Measurements from ENCODE around the gene GJB3.

Gene GJB3

GRCh38 chr1:34739613-34740012, 41.4 kb upstream of the GJB3 start:
- no peaks in the 10 kb centered on the region for H3K79me1 ChIP-seq (replicated peaks; ENCODE audit: low read length, poor library complexity, severe bottlenecking)
- no peak overlapping the region for H2BK5ac ChIP-seq (ENCODE audit: low read depth, low read length, poor library complexity, severe bottlenecking)
- H3K4me2 ChIP-seq (ENCODE audit: low read length, poor library complexity, severe bottlenecking): no peak overlapping the region
- H2BK120ac ChIP-seq (ENCODE audit: low read depth, low read length): no peak overlapping the region
- no peaks in the 10 kb centered on the region for H3K36me3 ChIP-seq (ENCODE audit: control insufficient read depth in 1 of 2, insufficient read depth in 2 of 2, low read depth in 1 of 2, low read length in 2 of 2)
- 64% methylated on average over 3 of the region's 3 CpGs for WGBS
- no peak overlapping the region for H3K9ac ChIP-seq (ENCODE audit: low read length)
- no peak for DNase-seq
- H3K18ac ChIP-seq (ENCODE audit: low read depth in 1 of 2, low read length in 2 of 2): no peak overlapping the region
- H2BK12ac ChIP-seq (ENCODE audit: low read length in 2 of 2): no peak overlapping the region
- no peaks in the 10 kb centered on the region for H3K4me1 ChIP-seq (ENCODE audit: control insufficient read depth, insufficient read depth, low read depth, low read length)
- no peak overlapping the region for H4K91ac ChIP-seq (ENCODE audit: low read length)
- no peak overlapping the region for H3K27ac ChIP-seq (ENCODE audit: low read length, poor library complexity, severe bottlenecking)
- no peak overlapping the region for H2AK5ac ChIP-seq (ENCODE audit: low read length, severe bottlenecking)
- no peaks in the 10 kb centered on the region for H3K9me3 ChIP-seq (ENCODE audit: control insufficient read depth, low read length)
- H3K4ac ChIP-seq (ENCODE audit: low read depth in 1 of 2, low read length in 2 of 2): no peak overlapping the region
- no peak overlapping the region for H2AFZ ChIP-seq (ENCODE audit: low read depth, low read length)
- peaks cover 14 to 76% of the 10 kb centered on the region in 2 experiments for H3K27me3 ChIP-seq (ENCODE audit: control insufficient read depth in 1 of 2, insufficient read depth in 1 of 2, low read length in 2 of 2)
- H3K4me3 ChIP-seq (ENCODE audit: insufficient read depth in 1 of 2, low read depth in 1 of 2, low read length in 2 of 2): no peak overlapping the region
- H2BK15ac ChIP-seq (ENCODE audit: low read depth, poor library complexity, severe bottlenecking): no peak overlapping the region
- H4K8ac ChIP-seq (ENCODE audit: low read length): no peak overlapping the region
- H3K23ac ChIP-seq (ENCODE audit: low read length in 2 of 2): no peak overlapping the region
- no peak overlapping the region for H3K14ac ChIP-seq (ENCODE audit: low read length in 2 of 2)

GRCh38 chr1:34740161-34740868, 40.7 kb upstream of the GJB3 start:
- H3K79me1 ChIP-seq (replicated peaks; ENCODE audit: low read length, poor library complexity, severe bottlenecking): no peaks in the 10 kb centered on the region
- H3K36me3 ChIP-seq (ENCODE audit: control insufficient read depth in 1 of 2, insufficient read depth in 2 of 2, low read depth in 1 of 2, low read length in 2 of 2): no peaks in the 10 kb centered on the region
- no peak overlapping the region for H3K18ac ChIP-seq (ENCODE audit: low read depth in 1 of 2, low read length in 2 of 2)
- no peak overlapping the region for H3K9ac ChIP-seq (ENCODE audit: low read length)
- 62% methylated on average over 18 of the region's 18 CpGs for WGBS
- no peak overlapping the region for H2AK5ac ChIP-seq (ENCODE audit: low read length, severe bottlenecking)
- H3K14ac ChIP-seq (ENCODE audit: low read length in 2 of 2): no peak overlapping the region
- H4K8ac ChIP-seq (ENCODE audit: low read length): no peak overlapping the region
- H3K4me1 ChIP-seq (ENCODE audit: control insufficient read depth, insufficient read depth, low read depth, low read length): no peaks in the 10 kb centered on the region
- peaks cover 15 to 78% of the 10 kb centered on the region in 2 experiments for H3K27me3 ChIP-seq (ENCODE audit: control insufficient read depth in 1 of 2, insufficient read depth in 1 of 2, low read length in 2 of 2)
- no peak overlapping the region for H2BK12ac ChIP-seq (ENCODE audit: low read length in 2 of 2)
- no peak overlapping the region for H3K4ac ChIP-seq (ENCODE audit: low read depth in 1 of 2, low read length in 2 of 2)
- no peak overlapping the region for H2BK5ac ChIP-seq (ENCODE audit: low read depth, low read length, poor library complexity, severe bottlenecking)
- H3K27ac ChIP-seq (ENCODE audit: low read length, poor library complexity, severe bottlenecking): no peak overlapping the region
- H3K4me2 ChIP-seq (ENCODE audit: low read length, poor library complexity, severe bottlenecking): no peak overlapping the region
- no peak overlapping the region for H2BK120ac ChIP-seq (ENCODE audit: low read depth, low read length)
- no peaks in the 10 kb centered on the region for H3K9me3 ChIP-seq (ENCODE audit: control insufficient read depth, low read length)
- no peak overlapping the region for H3K4me3 ChIP-seq (ENCODE audit: insufficient read depth in 1 of 2, low read depth in 1 of 2, low read length in 2 of 2)
- no peak overlapping the region for H3K23ac ChIP-seq (ENCODE audit: low read length in 2 of 2)
- H4K91ac ChIP-seq (ENCODE audit: low read length): no peak overlapping the region
- H2AFZ ChIP-seq (ENCODE audit: low read depth, low read length): no peak overlapping the region
- no peak overlapping the region for H2BK15ac ChIP-seq (ENCODE audit: low read depth, poor library complexity, severe bottlenecking)
- DNase-seq: no peak

- Histone ChIP-seq H3K18ac (ENCODE audit: low read depth in 1 of 2, low read length in 2 of 2) (no peak overlapping the region), H2BK5ac (ENCODE audit: low read depth, low read length, poor library complexity, severe bottlenecking) (no peak overlapping the region), H4K91ac (ENCODE audit: low read length) (no peak overlapping the region), H3K79me1 (replicated peaks; ENCODE audit: low read length, poor library complexity, severe bottlenecking) (no peaks in the 10 kb centered on the region), H2BK120ac (ENCODE audit: low read depth, low read length) (no peak overlapping the region), H4K8ac (ENCODE audit: low read length) (no peak overlapping the region), H3K27me3 (ENCODE audit: control insufficient read depth in 1 of 2, insufficient read depth in 1 of 2, low read length in 2 of 2) (peaks cover 15 to 86% of the 10 kb centered on the region in 2 experiments), H3K4me1 (ENCODE audit: control insufficient read depth, insufficient read depth, low read depth, low read length) (no peaks in the 10 kb centered on the region), H3K27ac (ENCODE audit: low read length, poor library complexity, severe bottlenecking) (no peak overlapping the region), H3K4me3 (ENCODE audit: insufficient read depth in 1 of 2, low read depth in 1 of 2, low read length in 2 of 2) (no peak overlapping the region), H3K9ac (ENCODE audit: low read length) (no peak overlapping the region), H3K4ac (ENCODE audit: low read depth in 1 of 2, low read length in 2 of 2) (no peak overlapping the region), H2AFZ (ENCODE audit: low read depth, low read length) (no peak overlapping the region), H3K36me3 (ENCODE audit: control insufficient read depth in 1 of 2, insufficient read depth in 2 of 2, low read depth in 1 of 2, low read length in 2 of 2) (no peaks in the 10 kb centered on the region), H3K4me2 (ENCODE audit: low read length, poor library complexity, severe bottlenecking) (no peak overlapping the region), H3K9me3 (ENCODE audit: control insufficient read depth, low read length) (no peaks in the 10 kb centered on the region), H3K23ac (ENCODE audit: low read length in 2 of 2) (no peak overlapping the region), H2BK12ac (ENCODE audit: low read length in 2 of 2) (no peak overlapping the region), H3K14ac (ENCODE audit: low read length in 2 of 2) (no peak overlapping the region), H2BK15ac (ENCODE audit: low read depth, poor library complexity, severe bottlenecking) (no peak overlapping the region), H2AK5ac (ENCODE audit: low read length, severe bottlenecking) (no peak overlapping the region)
- DNase-seq: peak; percentile 47
- 13% methylated on average over 16 of the region's 16 CpGs for WGBS
These were observed 38.2 kb upstream of the GJB3 start for GRCh38 chr1:34742667-34743270.

- Histone ChIP-seq H3K4me3 (ENCODE audit: insufficient read depth in 1 of 2, low read depth in 1 of 2, low read length in 2 of 2) (no peak overlapping the region), H3K4me2 (ENCODE audit: low read length, poor library complexity, severe bottlenecking) (no peak overlapping the region), H3K27ac (ENCODE audit: low read length, poor library complexity, severe bottlenecking) (no peak overlapping the region), H3K4ac (ENCODE audit: low read depth in 1 of 2, low read length in 2 of 2) (no peak overlapping the region), H3K79me1 (replicated peaks; ENCODE audit: low read length, poor library complexity, severe bottlenecking) (no peaks in the 10 kb centered on the region), H3K14ac (ENCODE audit: low read length in 2 of 2) (no peak overlapping the region), H3K36me3 (ENCODE audit: control insufficient read depth in 1 of 2, insufficient read depth in 2 of 2, low read depth in 1 of 2, low read length in 2 of 2) (no peaks in the 10 kb centered on the region), H2BK120ac (ENCODE audit: low read depth, low read length) (no peak overlapping the region), H3K18ac (ENCODE audit: low read depth in 1 of 2, low read length in 2 of 2) (no peak overlapping the region), H2BK15ac (ENCODE audit: low read depth, poor library complexity, severe bottlenecking) (no peak overlapping the region), H3K9me3 (ENCODE audit: control insufficient read depth, low read length) (no peaks in the 10 kb centered on the region), H3K4me1 (ENCODE audit: control insufficient read depth, insufficient read depth, low read depth, low read length) (no peaks in the 10 kb centered on the region), H3K23ac (ENCODE audit: low read length in 2 of 2) (no peak overlapping the region), H2AFZ (ENCODE audit: low read depth, low read length) (no peak overlapping the region), H3K9ac (ENCODE audit: low read length) (no peak overlapping the region), H2AK5ac (ENCODE audit: low read length, severe bottlenecking) (no peak overlapping the region), H3K27me3 (ENCODE audit: control insufficient read depth in 1 of 2, insufficient read depth in 1 of 2, low read length in 2 of 2) (peaks cover 15 to 91% of the 10 kb centered on the region in 2 experiments), H2BK5ac (ENCODE audit: low read depth, low read length, poor library complexity, severe bottlenecking) (no peak overlapping the region), H4K91ac (ENCODE audit: low read length) (no peak overlapping the region), H4K8ac (ENCODE audit: low read length) (no peak overlapping the region), H2BK12ac (ENCODE audit: low read length in 2 of 2) (no peak overlapping the region)
- WGBS: 66% methylated on average over 6 of the region's 6 CpGs
- DNase-seq: no peak
These were observed 37.2 kb upstream of the GJB3 start for GRCh38 chr1:34743775-34744174.

Measured in mesenchymal stem cell (in vitro differentiated cells and primary cell).